ENCODE measurements around the gene MAGI1.
"Not testable (repeated sequence)": the region's sequence is repeated elsewhere in the genome, so short reads cannot be mapped to it uniquely, and the experiment has no call there.

MAGI1 gene

GRCh38 chr3:65578861-65579260, 459.9 kb downstream of the MAGI1 start:
- DNase-seq, result no peak

GRCh38 chr3:65577843-65578430, 460.8 kb downstream of the MAGI1 start:
- DNase-seq, result no peak

- no peak for DNase-seq
Observed at GRCh38 chr3:65576966-65577365, 461.8 kb downstream of the MAGI1 start.

- no peak for DNase-seq
Observed at GRCh38 chr3:65576228-65576627, 462.5 kb downstream of the MAGI1 start.

- DNase-seq, result no peak
Observed at GRCh38 chr3:65575376-65575840, 463.3 kb downstream of the MAGI1 start.

GRCh38 chr3:65573548-65574116, 465.1 kb downstream of the MAGI1 start:
- DNase-seq, result no peak

- no peak for DNase-seq
Observed at GRCh38 chr3:65572175-65572777, 466.4 kb downstream of the MAGI1 start.

GRCh38 chr3:65569845-65570405, 468.8 kb downstream of the MAGI1 start:
- no peak for DNase-seq

GRCh38 chr3:65569129-65569528, 469.6 kb downstream of the MAGI1 start:
- no peak for DNase-seq

- DNase-seq, result no peak
Observed at GRCh38 chr3:65568497-65568896, 470.2 kb downstream of the MAGI1 start.

- not testable (repeated sequence) for DNase-seq
Observed at GRCh38 chr3:65565744-65566143, 473.0 kb downstream of the MAGI1 start.

GRCh38 chr3:65564483-65564882, 474.2 kb downstream of the MAGI1 start:
- DNase-seq, result no peak

- no peak for DNase-seq
Observed at GRCh38 chr3:65563861-65564260, 474.9 kb downstream of the MAGI1 start.

GRCh38 chr3:65562447-65562846, 476.3 kb downstream of the MAGI1 start:
- no peak for DNase-seq

GRCh38 chr3:65561617-65562016, 477.1 kb downstream of the MAGI1 start:
- no peak for DNase-seq

GRCh38 chr3:65560901-65561300, 477.8 kb downstream of the MAGI1 start:
- DNase-seq, result no peak

GRCh38 chr3:65560133-65560532, 478.6 kb downstream of the MAGI1 start:
- no peak for DNase-seq

- no peak for DNase-seq
Observed at GRCh38 chr3:65559643-65560042, 479.1 kb downstream of the MAGI1 start.

GRCh38 chr3:65558826-65559225, 479.9 kb downstream of the MAGI1 start:
- no peak for DNase-seq

GRCh38 chr3:65557899-65558564, 480.7 kb downstream of the MAGI1 start:
- DNase-seq, result no peak

GRCh38 chr3:65556934-65557577, 481.7 kb downstream of the MAGI1 start:
- DNase-seq, result no peak

GRCh38 chr3:65552434-65552833, 486.3 kb downstream of the MAGI1 start:
- no peak for DNase-seq

- no peak for DNase-seq
Observed at GRCh38 chr3:65551945-65552344, 486.8 kb downstream of the MAGI1 start.
